Hepatocyte (in vitro differentiated cells): ENCODE results near the gene IMMP2L. TPM values are rescaled to one million over a fixed set of nuclear protein-coding genes. Genes with fewer than 3 reads are reported as not detected.

ENCODE experiments used
- DNase-seq: peaks from one replicate; pipeline ENCODE4 v3.0.0-alpha.2; 2016; ENCODE audit warnings: low spot score
- H2AFZ ChIP-seq: fragments of 200-600 bp; sonication (generic); 2 replicates; pipeline ENCODE4 v1.6.0; 2016; ENCODE audit warnings: antibody characterized with exemption, mild to moderate bottlenecking
- H3K27ac ChIP-seq: fragments of 200-600 bp; sonication (generic); 2 replicates; pipeline ENCODE4 v1.5.1; 2016; ENCODE audit warnings: mild to moderate bottlenecking
- H3K27me3 ChIP-seq: fragments of 200-600 bp; sonication (generic); 2 replicates; pipeline ENCODE4 v1.6.1; 2016
- H3K36me3 ChIP-seq: fragments of 200-600 bp; sonication (generic); replicated peaks from 2 replicates; pipeline ENCODE4 v1.5.1; 2016; ENCODE audit warnings: low read depth; ENCODE audit not compliant: insufficient read depth
- H3K4me1 ChIP-seq: fragments of 200-600 bp; sonication (generic); 2 replicates; pipeline ENCODE4 v1.5.1; 2016; ENCODE audit warnings: mild to moderate bottlenecking, moderate library complexity; ENCODE audit not compliant: insufficient read depth
- H3K4me2 ChIP-seq: fragments of 200-600 bp; sonication (generic); 2 replicates; pipeline ENCODE4 v1.6.0; 2016
- H3K4me3 ChIP-seq: fragments of 200-600 bp; sonication (generic); 2 replicates; pipeline ENCODE4 v1.5.1; 2016; ENCODE audit warnings: mild to moderate bottlenecking
- H3K79me2 ChIP-seq: fragments of 200-600 bp; sonication (generic); 2 replicates; pipeline ENCODE4 v1.6.0; 2017; ENCODE audit warnings: mild to moderate bottlenecking
- H3K9me2 ChIP-seq: fragments of 200-600 bp; sonication (generic); replicated peaks from 2 replicates; pipeline ENCODE4 v1.6.0; 2017; ENCODE audit warnings: mild to moderate bottlenecking; ENCODE audit not compliant: insufficient read depth
- H3K9me3 ChIP-seq: fragments of 200-600 bp; sonication (generic); 2 replicates; pipeline ENCODE4 v1.5.1; 2016; ENCODE audit warnings: low read depth, mild to moderate bottlenecking
- H4K20me1 ChIP-seq: fragments of 200-600 bp; sonication (generic); 2 replicates; pipeline ENCODE4 v1.6.0; 2016; ENCODE audit warnings: mild to moderate bottlenecking; ENCODE audit not compliant: insufficient read depth, poor library complexity, severe bottlenecking
- EZH2 ChIP-seq: fragments of 200-600 bp; sonication (generic); IDR thresholded peaks from 2 replicates; pipeline ENCODE4 v1.6.1; 2016; ENCODE audit warnings: antibody characterized with exemption, mild to moderate bottlenecking, borderline replicate concordance
- EZH2phosphoT487 ChIP-seq: fragments of 200-600 bp; sonication (generic); IDR thresholded peaks from one replicate; pipeline ENCODE4 v1.6.1; 2018; ENCODE audit warnings: antibody characterized with exemption, mild to moderate bottlenecking, low read depth, moderate library complexity; ENCODE audit not compliant: unreplicated experiment, severe bottlenecking
- WGBS: methylation state at CpG from one replicate; pipeline ENCODE4 v1.1.6; 2016; ENCODE audit warnings: low lambda C conversion rate; ENCODE audit errors: missing lambda C conversion rate; 5-methylcytosine and 5-hydroxymethylcytosine counted together
- polyA plus RNA-seq: library from polyadenylated mRNA; unstranded; fragments of >200 nt; fragmentation: Nextera tagmentation; extraction: Ambion mirVana; gene quantifications from 2 replicates; pipeline ENCODE4 v1.2.1, GENCODE V29; 2016
- total RNA-seq: library from RNA; depleted of rRNA; stranded (reverse); fragments of >200 nt; gene quantifications from 2 replicates; pipeline ENCODE4 v1.2.3, GENCODE V29; 2014
- TF ChIP-seq, protein P1 (sequence below): fragments of 200-600 bp; sonication (generic); IDR thresholded peaks from 2 replicates; pipeline ENCODE4 v1.5.1; 2016; ENCODE audit warnings: antibody characterized with exemption, mild to moderate bottlenecking; ENCODE audit not compliant: poor library complexity

The IMMP2L gene
- total and polyA plus RNA-seq, 2 experiments from 2014 or later, result 13.3 to 17.6 TPM

DNA sequence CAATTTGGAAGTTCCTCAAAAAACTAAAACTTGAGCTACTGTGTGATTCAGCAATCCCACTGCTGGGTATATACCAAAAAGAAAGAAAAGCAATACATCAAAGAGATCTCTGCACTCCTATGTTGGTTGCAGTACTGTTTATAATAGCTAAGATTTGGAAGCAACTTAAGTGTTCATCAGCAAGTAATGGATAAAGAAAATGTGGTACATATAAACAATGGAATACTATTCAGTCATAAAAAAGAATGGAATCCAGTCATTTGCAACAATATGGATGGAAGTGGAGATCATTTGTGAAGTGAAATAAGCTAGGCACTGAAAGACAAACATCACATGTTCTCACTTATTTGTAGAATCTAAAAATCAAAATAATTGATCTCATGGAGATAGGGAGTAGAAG is 16.5 kb upstream of the IMMP2L start:
- no peak for TF ChIP-seq EZH2
- no peak for TF ChIP-seq EZH2phosphoT487
- TF ChIP-seq, protein P1, sequence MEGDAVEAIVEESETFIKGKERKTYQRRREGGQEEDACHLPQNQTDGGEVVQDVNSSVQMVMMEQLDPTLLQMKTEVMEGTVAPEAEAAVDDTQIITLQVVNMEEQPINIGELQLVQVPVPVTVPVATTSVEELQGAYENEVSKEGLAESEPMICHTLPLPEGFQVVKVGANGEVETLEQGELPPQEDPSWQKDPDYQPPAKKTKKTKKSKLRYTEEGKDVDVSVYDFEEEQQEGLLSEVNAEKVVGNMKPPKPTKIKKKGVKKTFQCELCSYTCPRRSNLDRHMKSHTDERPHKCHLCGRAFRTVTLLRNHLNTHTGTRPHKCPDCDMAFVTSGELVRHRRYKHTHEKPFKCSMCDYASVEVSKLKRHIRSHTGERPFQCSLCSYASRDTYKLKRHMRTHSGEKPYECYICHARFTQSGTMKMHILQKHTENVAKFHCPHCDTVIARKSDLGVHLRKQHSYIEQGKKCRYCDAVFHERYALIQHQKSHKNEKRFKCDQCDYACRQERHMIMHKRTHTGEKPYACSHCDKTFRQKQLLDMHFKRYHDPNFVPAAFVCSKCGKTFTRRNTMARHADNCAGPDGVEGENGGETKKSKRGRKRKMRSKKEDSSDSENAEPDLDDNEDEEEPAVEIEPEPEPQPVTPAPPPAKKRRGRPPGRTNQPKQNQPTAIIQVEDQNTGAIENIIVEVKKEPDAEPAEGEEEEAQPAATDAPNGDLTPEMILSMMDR, result no peak
- Histone ChIP-seq H3K36me3 (no peaks in the 10 kb centered on the region), H3K27ac (no peak overlapping the region), H3K9me3 (no peaks in the 10 kb centered on the region), H3K4me2 (no peak overlapping the region), H3K9me2 (no peaks in the 10 kb centered on the region), H3K4me3 (no peak overlapping the region), H4K20me1 (no peaks in the 10 kb centered on the region), H2AFZ (no peak overlapping the region), H3K4me1 (no peaks in the 10 kb centered on the region), H3K79me2 (no peaks in the 10 kb centered on the region), H3K27me3 (no peaks in the 10 kb centered on the region)
- DNase-seq, result no peak

DNA sequence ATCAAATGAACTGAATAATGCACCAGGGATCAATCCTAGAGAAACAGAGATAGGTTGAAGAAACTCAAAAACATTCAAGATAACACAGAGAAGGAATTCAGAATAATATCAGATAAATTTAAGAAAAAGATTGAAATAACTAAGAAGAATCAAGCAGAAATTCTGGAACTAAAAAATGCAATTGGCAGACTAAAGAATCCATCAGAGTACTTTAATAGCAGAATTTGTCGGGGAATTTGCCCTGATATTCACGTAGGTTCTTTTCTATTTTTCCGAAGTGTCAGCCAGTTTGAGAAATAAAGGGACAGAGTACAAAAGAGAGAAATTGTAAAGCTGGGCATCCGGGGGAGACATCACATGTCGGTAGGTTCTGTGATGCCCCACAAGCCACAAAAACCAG is 9.4 kb upstream of the IMMP2L start:
- H4K20me1 ChIP-seq, result no peaks in the 10 kb centered on the region
- TF ChIP-seq EZH2phosphoT487 (no peak), EZH2 (no peak)
- TF ChIP-seq, protein P1, result no peak
- no peaks in the 10 kb centered on the region for H3K36me3 ChIP-seq
- H3K9me3 ChIP-seq, result no peaks in the 10 kb centered on the region
- H2AFZ ChIP-seq, result no peak overlapping the region
- no peaks in the 10 kb centered on the region for H3K4me1 ChIP-seq
- 79% methylated on average over 5 of the region's 5 CpGs for WGBS
- no peak for DNase-seq
- no peaks in the 10 kb centered on the region for H3K79me2 ChIP-seq
- H3K27me3 ChIP-seq, result no peaks in the 10 kb centered on the region
- no peak overlapping the region for H3K4me3 ChIP-seq
- H3K9me2 ChIP-seq, result no peaks in the 10 kb centered on the region
- H3K27ac ChIP-seq, result no peak overlapping the region
- no peak overlapping the region for H3K4me2 ChIP-seq

DNA sequence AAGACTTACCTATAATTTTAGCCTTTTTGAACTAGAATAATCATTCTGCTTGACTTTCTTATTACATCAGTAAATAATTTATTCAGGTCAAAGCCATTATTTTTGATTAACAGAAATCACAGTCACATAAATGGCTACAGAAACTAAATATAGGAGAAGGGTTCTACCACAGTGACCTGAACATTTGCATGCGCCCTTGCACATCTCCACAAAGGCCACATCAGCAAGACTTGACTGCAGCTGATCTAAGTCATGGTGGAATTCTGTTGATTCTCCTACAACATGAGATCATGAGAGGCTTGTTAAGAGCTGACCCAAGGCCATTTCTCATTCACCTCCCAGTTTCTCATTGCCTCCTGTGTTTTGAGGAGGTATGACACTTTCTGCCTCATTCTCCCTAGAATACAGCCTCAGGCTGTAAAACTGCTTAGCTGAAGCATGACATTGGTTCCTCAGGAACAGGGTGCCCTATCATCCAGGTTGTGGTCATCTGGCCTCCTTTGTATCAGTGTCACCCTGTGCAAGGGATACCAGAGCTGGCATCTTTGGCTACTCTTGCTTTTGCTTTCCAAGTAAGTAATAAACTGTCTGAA is 6.7 kb upstream of the IMMP2L start:
- no peaks in the 10 kb centered on the region for H3K79me2 ChIP-seq
- H3K36me3 ChIP-seq, result no peaks in the 10 kb centered on the region
- no peaks in the 10 kb centered on the region for H3K27me3 ChIP-seq
- no peaks in the 10 kb centered on the region for H3K4me1 ChIP-seq
- H3K4me2 ChIP-seq, result no peak overlapping the region
- no peak for DNase-seq
- no peaks in the 10 kb centered on the region for H3K9me3 ChIP-seq
- H3K27ac ChIP-seq, result no peak overlapping the region
- TF ChIP-seq EZH2phosphoT487, result no peak
- TF ChIP-seq, protein P1, result no peak
- no peak for TF ChIP-seq EZH2
- H4K20me1 ChIP-seq, result no peaks in the 10 kb centered on the region
- H2AFZ ChIP-seq, result no peak overlapping the region
- no peaks in the 10 kb centered on the region for H3K9me2 ChIP-seq
- no peak overlapping the region for H3K4me3 ChIP-seq
- 92% methylated on average over 1 of the region's 1 CpG for WGBS

DNA sequence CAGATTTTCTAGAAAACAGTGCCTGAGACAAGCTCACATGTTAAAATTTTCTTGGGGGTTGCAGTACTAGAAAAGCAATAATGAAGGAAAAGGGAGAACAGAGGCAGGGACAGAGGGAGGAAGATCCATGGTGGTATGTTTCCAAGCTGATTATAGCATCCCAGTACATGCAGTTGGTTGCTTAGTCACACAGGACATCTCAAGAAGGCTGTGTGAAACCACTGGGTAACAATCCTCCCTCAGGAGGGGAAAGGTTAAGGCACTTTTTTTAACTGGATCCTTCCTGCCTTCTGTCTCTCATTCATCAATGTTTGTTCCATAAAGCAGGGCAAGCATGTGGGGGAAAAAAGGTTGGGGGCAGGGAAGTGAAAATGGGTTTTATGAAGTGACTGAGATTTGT is 6.1 kb upstream of the IMMP2L start:
- no peak overlapping the region for H3K4me2 ChIP-seq
- TF ChIP-seq, protein P1, result no peak
- TF ChIP-seq EZH2 (no peak), EZH2phosphoT487 (no peak)
- no peak for DNase-seq
- H3K4me1 ChIP-seq, result no peaks in the 10 kb centered on the region
- H3K27ac ChIP-seq, result no peak overlapping the region
- no peaks in the 10 kb centered on the region for H3K79me2 ChIP-seq
- no peaks in the 10 kb centered on the region for H3K9me2 ChIP-seq
- H3K4me3 ChIP-seq, result no peak overlapping the region
- no peak overlapping the region for H2AFZ ChIP-seq
- no peaks in the 10 kb centered on the region for H3K9me3 ChIP-seq
- no peaks in the 10 kb centered on the region for H3K27me3 ChIP-seq
- H3K36me3 ChIP-seq, result no peaks in the 10 kb centered on the region
- H4K20me1 ChIP-seq, result no peaks in the 10 kb centered on the region
